ENCODE results near the gene PDZD2.

DNA sequence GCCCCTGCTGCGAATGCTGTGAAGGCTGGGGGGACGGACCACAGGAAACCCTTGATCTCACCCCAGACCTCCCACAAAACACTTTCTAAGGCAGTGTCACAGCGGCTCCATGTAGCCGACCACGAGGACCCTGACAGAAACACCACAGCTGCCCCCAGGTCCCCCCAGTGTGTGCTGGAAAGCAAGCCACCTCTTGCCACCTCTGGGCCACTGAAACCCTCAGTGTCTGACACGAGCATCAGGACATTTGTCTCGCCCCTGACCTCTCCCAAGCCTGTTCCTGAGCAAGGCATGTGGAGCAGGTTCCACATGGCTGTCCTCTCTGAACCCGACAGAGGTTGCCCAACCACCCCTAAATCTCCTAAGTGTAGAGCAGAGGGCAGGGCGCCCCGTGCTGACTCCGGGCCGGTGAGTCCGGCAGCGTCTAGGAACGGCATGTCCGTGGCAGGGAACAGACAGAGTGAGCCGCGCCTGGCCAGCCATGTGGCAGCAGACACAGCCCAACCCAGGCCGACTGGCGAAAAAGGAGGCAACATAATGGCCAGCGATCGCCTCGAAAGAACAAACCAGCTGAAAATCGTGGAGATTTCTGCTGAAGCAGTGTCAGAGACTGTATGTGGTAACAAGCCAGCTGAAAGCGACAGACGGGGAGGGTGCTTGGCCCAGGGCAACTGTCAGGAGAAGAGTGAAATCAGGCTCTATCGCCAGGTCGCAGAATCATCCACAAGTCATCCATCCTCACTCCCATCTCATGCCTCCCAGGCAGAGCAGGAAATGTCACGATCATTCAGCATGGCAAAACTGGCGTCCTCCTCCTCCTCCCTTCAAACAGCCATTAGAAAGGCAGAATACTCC, 450.4 kb downstream of the PDZD2 start:
- TF ChIP-seq, protein P1, sequence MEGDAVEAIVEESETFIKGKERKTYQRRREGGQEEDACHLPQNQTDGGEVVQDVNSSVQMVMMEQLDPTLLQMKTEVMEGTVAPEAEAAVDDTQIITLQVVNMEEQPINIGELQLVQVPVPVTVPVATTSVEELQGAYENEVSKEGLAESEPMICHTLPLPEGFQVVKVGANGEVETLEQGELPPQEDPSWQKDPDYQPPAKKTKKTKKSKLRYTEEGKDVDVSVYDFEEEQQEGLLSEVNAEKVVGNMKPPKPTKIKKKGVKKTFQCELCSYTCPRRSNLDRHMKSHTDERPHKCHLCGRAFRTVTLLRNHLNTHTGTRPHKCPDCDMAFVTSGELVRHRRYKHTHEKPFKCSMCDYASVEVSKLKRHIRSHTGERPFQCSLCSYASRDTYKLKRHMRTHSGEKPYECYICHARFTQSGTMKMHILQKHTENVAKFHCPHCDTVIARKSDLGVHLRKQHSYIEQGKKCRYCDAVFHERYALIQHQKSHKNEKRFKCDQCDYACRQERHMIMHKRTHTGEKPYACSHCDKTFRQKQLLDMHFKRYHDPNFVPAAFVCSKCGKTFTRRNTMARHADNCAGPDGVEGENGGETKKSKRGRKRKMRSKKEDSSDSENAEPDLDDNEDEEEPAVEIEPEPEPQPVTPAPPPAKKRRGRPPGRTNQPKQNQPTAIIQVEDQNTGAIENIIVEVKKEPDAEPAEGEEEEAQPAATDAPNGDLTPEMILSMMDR (IDR thresholded peaks at IDR 0.05), result no peak
- TF ChIP-seq POLR2A (IDR thresholded peaks at IDR 0.05), result no peak
